ENCODE measurements around the gene RNF152. TPM values are rescaled to one million over a fixed set of nuclear protein-coding genes. Genes with fewer than 3 reads are reported as not detected.

Gene RNF152
- total and polyA plus RNA-seq, 2 donors (not counting 3 experiments of a cell fraction or from before 2014, with no cell fraction given), result 20.8 to 27.5 TPM

DNA sequence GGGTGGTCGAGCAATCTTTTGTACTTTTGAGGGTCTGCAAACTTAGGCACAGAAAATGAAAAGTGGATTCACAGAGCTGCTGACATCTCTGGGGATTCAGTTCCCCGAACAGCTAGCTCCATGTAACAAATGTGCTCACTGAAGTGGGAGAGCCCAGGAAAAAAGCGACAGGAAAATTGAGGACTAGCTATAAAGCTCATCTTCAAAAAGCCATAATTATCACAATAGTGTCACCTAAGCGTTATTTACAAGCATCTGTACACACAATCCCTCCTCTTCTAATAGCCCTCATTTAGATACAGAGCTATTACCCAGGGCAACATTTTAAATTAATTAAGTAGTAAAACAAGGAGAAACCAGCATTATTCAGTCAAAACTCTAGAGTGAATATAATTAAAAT is 36.1 kb downstream of the RNF152 start:
- DNase-seq (ENCODE audit: low read depth, low spot score), result no peak
- intact Hi-C loops (cut with micrococcal nuclease) (no loop called here), dilution Hi-C loops (cut with MboI; ENCODE audit: extremely low pct_ligation_motif_present, low sequenced_read_pairs) (no loop called here)
- ChIA-PET CTCF (interaction anchor here (1.1 to 2.5 kb wide), 4 partner anchors 10 to 36 kb away, joined by 3 to 10 read pairs (median 4); partner anchors contain the start of gene RNF152), POLR2A (no interaction called here)
- no TSS peak for BruUV-seq (replicated peaks)
- Histone ChIP-seq H3K27ac (ENCODE audit: insufficient read depth, low read depth, low read length) (no peak overlapping the region), H2AFZ (ENCODE audit: low read depth, low read length) (no peak overlapping the region), H3K4me1 (ENCODE audit: control insufficient read depth, extremely low read depth, insufficient read depth, low read length) (no peaks in the 10 kb centered on the region), H3K36me3 (ENCODE audit: control insufficient read depth in 2 of 2, extremely low read depth in 1 of 2, insufficient read depth in 2 of 2, low read length in 2 of 2) (no peaks in the 10 kb centered on the region), H3K9me1 (replicated peaks; ENCODE audit: control insufficient read depth, extremely low read depth, insufficient read depth, low read length) (no peaks in the 10 kb centered on the region), H3K9me3 (replicated peaks; ENCODE audit: control insufficient read depth, insufficient read depth, low read length) (no peaks in the 10 kb centered on the region), H3K79me2 (ENCODE audit: control insufficient read depth, insufficient read depth, low read length) (peaks cover 65% of the 10 kb centered on the region), H3K4me3 (replicated peaks in 1 of 3; ENCODE audit: insufficient read depth in 1 of 3, low read depth in 1 of 3, low read length in 3 of 3) (no peak overlapping the region), H4K20me1 (replicated peaks; ENCODE audit: control insufficient read depth, extremely low read depth, insufficient read depth, low read length) (no peaks in the 10 kb centered on the region), H3K4me2 (ENCODE audit: insufficient read depth, low read length) (no peak overlapping the region), H3K27me3 (ENCODE audit: control insufficient read depth in 2 of 2, insufficient read depth in 2 of 2, low read length in 2 of 2) (no peaks in the 10 kb centered on the region), H3K9ac (replicated peaks; ENCODE audit: extremely low read depth, insufficient read depth, low read length) (no peak overlapping the region)
- TF ChIP-seq GATA2 (IDR thresholded peaks at IDR 0.05; ENCODE audit: insufficient read depth, insufficient read length, low read depth, low read length), result no peak
- TF ChIP-seq MYC (IDR thresholded peaks at IDR 0.05; ENCODE audit: low read depth, low read length), result no peak
- no peak for TF ChIP-seq EZH2 (IDR thresholded peaks at IDR 0.05; ENCODE audit: borderline replicate concordance, low read depth, low read length, severe bottlenecking)
- TF ChIP-seq POLR2A (IDR thresholded peaks at IDR 0.05; ENCODE audit: low read depth, low read length), result no peak
- no peak for TF ChIP-seq POLR2AphosphoS5 (IDR thresholded peaks at IDR 0.05; ENCODE audit: insufficient read depth, low read depth, low read length)
- no peak for TF ChIP-seq FOS (IDR thresholded peaks at IDR 0.05; ENCODE audit: borderline replicate concordance, insufficient read depth, low read length)
- no peak for TF ChIP-seq JUN (IDR thresholded peaks at IDR 0.05; ENCODE audit: borderline replicate concordance, insufficient read depth, insufficient read length, low read depth)
- TF ChIP-seq, protein P1, sequence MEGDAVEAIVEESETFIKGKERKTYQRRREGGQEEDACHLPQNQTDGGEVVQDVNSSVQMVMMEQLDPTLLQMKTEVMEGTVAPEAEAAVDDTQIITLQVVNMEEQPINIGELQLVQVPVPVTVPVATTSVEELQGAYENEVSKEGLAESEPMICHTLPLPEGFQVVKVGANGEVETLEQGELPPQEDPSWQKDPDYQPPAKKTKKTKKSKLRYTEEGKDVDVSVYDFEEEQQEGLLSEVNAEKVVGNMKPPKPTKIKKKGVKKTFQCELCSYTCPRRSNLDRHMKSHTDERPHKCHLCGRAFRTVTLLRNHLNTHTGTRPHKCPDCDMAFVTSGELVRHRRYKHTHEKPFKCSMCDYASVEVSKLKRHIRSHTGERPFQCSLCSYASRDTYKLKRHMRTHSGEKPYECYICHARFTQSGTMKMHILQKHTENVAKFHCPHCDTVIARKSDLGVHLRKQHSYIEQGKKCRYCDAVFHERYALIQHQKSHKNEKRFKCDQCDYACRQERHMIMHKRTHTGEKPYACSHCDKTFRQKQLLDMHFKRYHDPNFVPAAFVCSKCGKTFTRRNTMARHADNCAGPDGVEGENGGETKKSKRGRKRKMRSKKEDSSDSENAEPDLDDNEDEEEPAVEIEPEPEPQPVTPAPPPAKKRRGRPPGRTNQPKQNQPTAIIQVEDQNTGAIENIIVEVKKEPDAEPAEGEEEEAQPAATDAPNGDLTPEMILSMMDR (IDR thresholded peaks at IDR 0.05; ENCODE audit: extremely low read depth in 1 of 2, insufficient read depth in 1 of 2, low read depth in 1 of 2, low read length in 2 of 2), result no peak
- TF ChIP-seq, protein P2, sequence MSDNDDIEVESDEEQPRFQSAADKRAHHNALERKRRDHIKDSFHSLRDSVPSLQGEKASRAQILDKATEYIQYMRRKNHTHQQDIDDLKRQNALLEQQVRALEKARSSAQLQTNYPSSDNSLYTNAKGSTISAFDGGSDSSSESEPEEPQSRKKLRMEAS (IDR thresholded peaks at IDR 0.05; ENCODE audit: insufficient read depth, insufficient read length), result no peak
- FAIRE-seq, result no peak
